HCT116 (cell line): Measurements from ENCODE around the gene TMEM178B. TPM values are rescaled to one million over a fixed set of nuclear protein-coding genes. Genes with fewer than 3 reads are reported as not detected.

Experiments
- ATAC-seq: fragments of 200-7000 bp; cut with Tn5 transposase; 2 replicates; pipeline ENCODE4 v1.9.1; 2020; ENCODE audit warnings: mild to moderate bottlenecking, moderate library complexity
- BruUV-seq: library from RNA; stranded (reverse); fragments of 400-500 nt; replicated peaks from 2 replicates; lab custom pipeline; 2021; lab: Mats Ljungman, UMichigan
- CTCF ChIA-PET: fragments of 300-600 bp; sonication (Branson Sonifier 250); formaldehyde crosslinking; loops from one replicate; lab custom pipeline; 2021; ENCODE audit warnings: antibody characterized with exemption; lab: Charles Lee
- POLR2A ChIA-PET: fragments of 300-600, 350-600 bp; sonication (Branson Sonifier 250); formaldehyde crosslinking; loops from one replicate; lab custom pipeline; 2021; ENCODE audit warnings: antibody characterized with exemption; lab: Charles Lee
- RAD21 ChIA-PET, 2 experiments: fragments of 300-600 bp; sonication (Branson Sonifier 250); formaldehyde crosslinking; loops; one replicate each; lab custom pipeline; 2023; ENCODE audit warnings: low total read pairs in 2 of 2; ENCODE audit not compliant: uncharacterized antibody in 2 of 2, unreplicated experiment in 2 of 2, low non-redundant PET in 1 of 2; lab: Charles Lee
- DNase-seq: peaks from one replicate; pipeline ENCODE4 v3.0.0-alpha.2; 2010; ENCODE audit warnings: low read depth, low spot score
- H2AFZ ChIP-seq: fragments of 200-600 bp; shearing (Covaris generic), sonication (generic); 2 replicates; pipeline ENCODE4 v1.6.1; 2017; ENCODE audit warnings: low read depth, mixed run types, mixed read lengths, antibody characterized with exemption, low read length; ENCODE audit not compliant: poor library complexity, severe bottlenecking
- H3K27ac ChIP-seq: 2 replicates; pipeline ENCODE4 v1.5.1; 2012; ENCODE audit warnings: low read depth, low read length
- H3K27me3 ChIP-seq: fragments of 200-600 bp; sonication (generic); 2 replicates; pipeline ENCODE4 v1.6.1; 2016; ENCODE audit warnings: mixed run types, low read length, mixed read lengths; ENCODE audit not compliant: insufficient read depth
- H3K36me3 ChIP-seq, 2 experiments: fragments of 200-500 bp in 1 of 2; fragments of 200-600 bp in 1 of 2; sonication (Bioruptor generic) in 1 of 2; sonication (generic) in 1 of 2; 2 replicates each; pipeline versions ENCODE4 v1.5.1 to v1.6.1; 2014 to 2016; ENCODE audit warnings: low read length in 2 of 2, inconsistent platforms in 1 of 2, mixed read lengths in 1 of 2, mixed run types in 1 of 2; ENCODE audit not compliant: insufficient read depth in 2 of 2, control insufficient read depth in 1 of 2
- H3K4me1 ChIP-seq, 2 experiments: fragments of 200-600 bp in 1 of 2; sonication (generic) in 1 of 2; 2 replicates each; pipeline versions ENCODE4 v1.5.1 to v1.6.1; 2012 to 2017; ENCODE audit warnings: low read length in 2 of 2, inconsistent platforms in 1 of 2, mild to moderate bottlenecking in 1 of 2, mixed read lengths in 1 of 2, mixed run types in 1 of 2, moderate library complexity in 1 of 2; ENCODE audit not compliant: insufficient read depth in 2 of 2, control insufficient read depth in 1 of 2
- H3K4me2 ChIP-seq: fragments of 200-600 bp; sonication (generic); 2 replicates; pipeline ENCODE4 v1.6.1; 2017; ENCODE audit warnings: mixed run types, low read length, mixed read lengths
- H3K4me3 ChIP-seq, 2 experiments: fragments of 200-600 bp in 1 of 2; sonication (generic) in 1 of 2; replicated peaks in 1 of 2; 2 replicates each; pipeline ENCODE4 v1.5.1; 2011 to 2016; ENCODE audit warnings: low read length in 2 of 2, control low read depth in 1 of 2, low read depth in 1 of 2, mild to moderate bottlenecking in 1 of 2, mixed read lengths in 1 of 2, mixed run types in 1 of 2
- H3K79me2 ChIP-seq: fragments of 200-600 bp; sonication (generic); 2 replicates; pipeline ENCODE4 v1.6.1; 2017; ENCODE audit warnings: mild to moderate bottlenecking, mixed run types, low read length, moderate library complexity, mixed read lengths; ENCODE audit not compliant: insufficient read depth
- H3K9ac ChIP-seq: fragments of 200-600 bp; sonication (generic); 2 replicates; pipeline ENCODE4 v1.6.1; 2016; ENCODE audit warnings: low read length, mixed read lengths
- H3K9me2 ChIP-seq: fragments of 200-600 bp; sonication (generic), shearing (Covaris generic); 2 replicates; pipeline ENCODE4 v1.6.1; 2017; ENCODE audit warnings: mixed run types, mild to moderate bottlenecking, moderate library complexity; ENCODE audit not compliant: insufficient read depth
- H3K9me3 ChIP-seq, 2 experiments: fragments of 200-500 bp in 1 of 2; fragments of 200-600 bp in 1 of 2; sonication (Bioruptor generic) in 1 of 2; sonication (generic) in 1 of 2; 2 replicates each; pipeline ENCODE4 v1.6.1; 2014 to 2017; ENCODE audit warnings: low read length in 2 of 2, mixed read lengths in 2 of 2, inconsistent platforms in 1 of 2, low read depth in 1 of 2, mild to moderate bottlenecking in 1 of 2, mixed run types in 1 of 2, moderate library complexity in 1 of 2; ENCODE audit not compliant: control insufficient read depth in 1 of 2, insufficient read depth in 1 of 2
- H4K20me1 ChIP-seq: fragments of 200-600 bp; sonication (generic), shearing (Covaris generic); 2 replicates; pipeline ENCODE4 v1.6.1; 2017; ENCODE audit warnings: mixed run types, mild to moderate bottlenecking, moderate library complexity; ENCODE audit not compliant: insufficient read depth
- ATF3 ChIP-seq: IDR thresholded peaks from 2 replicates; pipeline ENCODE4 v1.6.1; 2012
- CTCF ChIP-seq, 3 experiments: fragments of 200-600 bp in 1 of 3; sonication (generic) in 1 of 3; IDR thresholded peaks in 2 of 3; conservative IDR thresholded peaks in 1 of 3; 2 replicates each; pipeline ENCODE4 v1.5.1; 2012 to 2017; ENCODE audit warnings: low read depth in 2 of 3, low read length in 2 of 3, antibody characterized with exemption in 1 of 3, borderline replicate concordance in 1 of 3, control low read depth in 1 of 3, mild to moderate bottlenecking in 1 of 3, mixed read lengths in 1 of 3, mixed run types in 1 of 3, moderate library complexity in 1 of 3; ENCODE audit not compliant: insufficient read depth in 1 of 3
- EGR1 ChIP-seq: IDR thresholded peaks from 2 replicates; pipeline ENCODE4 v1.6.1; 2012; ENCODE audit warnings: low read depth
- ELF1 ChIP-seq: IDR thresholded peaks from 2 replicates; pipeline ENCODE4 v1.6.1; 2012; ENCODE audit warnings: low read depth, borderline replicate concordance
- EZH2phosphoT487 ChIP-seq: fragments of 200-600 bp; IDR thresholded peaks from 2 replicates; pipeline ENCODE4 v1.6.1; 2018; ENCODE audit warnings: antibody characterized with exemption, borderline replicate concordance
- FOSL1 ChIP-seq: IDR thresholded peaks from 2 replicates; pipeline ENCODE4 v1.6.1; 2012; ENCODE audit warnings: low read depth
- JUND ChIP-seq: IDR thresholded peaks from 2 replicates; pipeline ENCODE4 v1.6.1; 2012
- MAX ChIP-seq: IDR thresholded peaks from 2 replicates; pipeline ENCODE4 v1.6.1; 2012
- POLR2A ChIP-seq: IDR thresholded peaks from 2 replicates; pipeline ENCODE4 v1.7.0; 2011; ENCODE audit warnings: borderline replicate concordance; ENCODE audit not compliant: insufficient read depth, insufficient read length; ENCODE audit errors: extremely low read depth
- RAD21 ChIP-seq: IDR thresholded peaks from 2 replicates; pipeline ENCODE4 v1.6.1; 2012; ENCODE audit warnings: low read depth, mild to moderate bottlenecking
- SIN3A ChIP-seq: IDR thresholded peaks from 2 replicates; pipeline ENCODE4 v1.6.1; 2012; ENCODE audit warnings: low read depth
- SRF ChIP-seq: IDR thresholded peaks from 2 replicates; pipeline ENCODE4 v1.6.1; 2012; ENCODE audit warnings: low read depth
- TCF7L2 ChIP-seq: IDR thresholded peaks from 2 replicates; pipeline ENCODE4 v1.7.0; 2011; ENCODE audit warnings: borderline replicate concordance, inconsistent platforms; ENCODE audit not compliant: insufficient read depth, insufficient read length; ENCODE audit errors: extremely low read depth
- YY1 ChIP-seq: IDR thresholded peaks from 2 replicates; pipeline ENCODE4 v1.6.1; 2011; ENCODE audit warnings: low read length, low read depth, moderate library complexity, mild to moderate bottlenecking; ENCODE audit not compliant: insufficient replicate concordance; ENCODE audit errors: extremely low read depth
- ZBTB33 ChIP-seq: IDR thresholded peaks from 2 replicates; pipeline ENCODE4 v1.6.1; 2011; ENCODE audit warnings: mild to moderate bottlenecking, low read length, moderate library complexity; ENCODE audit not compliant: insufficient replicate concordance; ENCODE audit errors: extremely low read depth
- ZFX ChIP-seq: fragments of 450-650 bp; IDR thresholded peaks from 2 replicates; pipeline ENCODE4 v1.6.1; 2017
- intact Hi-C: fragments of 100-400 bp; cut with micrococcal nuclease; formaldehyde crosslinking; loops from 2 replicates; pipeline ENCODE4 v1.10.0; 2022
- total RNA-seq: library from RNA; stranded (reverse); gene quantifications from one replicate; pipeline ENCODE4 v1.2.1, GENCODE V29; 2021; ENCODE audit not compliant: unreplicated experiment

The TMEM178B gene
- total RNA-seq, 1 experiment from 2014 or later: 0.02 TPM

- ChIA-PET CTCF (no interaction called here), POLR2A (no interaction called here), RAD21 (no interaction called here)
- intact Hi-C loops: no loop called here
- no peak for TF ChIP-seq EGR1
- TF ChIP-seq SIN3A: no peak
- no peak for TF ChIP-seq POLR2A
- TF ChIP-seq ZFX: no peak
- no peak for TF ChIP-seq ELF1
- no peak for TF ChIP-seq YY1
- TF ChIP-seq TCF7L2: no peak
- no peak for TF ChIP-seq EZH2phosphoT487
- TF ChIP-seq ATF3: no peak
- no peaks in the 10 kb centered on the region for H3K9me3 ChIP-seq
- H4K20me1 ChIP-seq: no peaks in the 10 kb centered on the region
- peaks cover 26% of the 10 kb centered on the region for H3K27me3 ChIP-seq
- H3K4me1 ChIP-seq: no peaks in the 10 kb centered on the region
- H3K4me3 ChIP-seq: no peak overlapping the region
- BruUV-seq: no TSS peak
- no peak for ATAC-seq
- no peak for DNase-seq
- H3K79me2 ChIP-seq: no peaks in the 10 kb centered on the region
- H3K9ac ChIP-seq: no peak overlapping the region
- no peaks in the 10 kb centered on the region for H3K9me2 ChIP-seq
- H2AFZ ChIP-seq: no peak overlapping the region
- H3K36me3 ChIP-seq: no peaks in the 10 kb centered on the region
- H3K4me2 ChIP-seq: no peak overlapping the region
- H3K27ac ChIP-seq: no peak overlapping the region
Measured at GRCh38 chr7:141366091-141366621, 292.3 kb downstream of the TMEM178B start.

GRCh38 chr7:141369422-141369821 lies 295.6 kb downstream of the TMEM178B start:
- ChIA-PET POLR2A (no interaction called here), CTCF (no interaction called here), RAD21 (no interaction called here)
- no peaks in the 10 kb centered on the region for H3K9me2 ChIP-seq
- no peaks in the 10 kb centered on the region for H3K36me3 ChIP-seq
- ATAC-seq (no peak), DNase-seq (no peak)
- intact Hi-C loops: no loop called here
- H3K4me1 ChIP-seq: no peaks in the 10 kb centered on the region
- no peak overlapping the region for H3K27ac ChIP-seq
- no peak overlapping the region for H2AFZ ChIP-seq
- no peaks in the 10 kb centered on the region for H4K20me1 ChIP-seq
- no peaks in the 10 kb centered on the region for H3K9me3 ChIP-seq
- no peak overlapping the region for H3K4me3 ChIP-seq
- no peaks in the 10 kb centered on the region for H3K79me2 ChIP-seq
- peaks cover 40% of the 10 kb centered on the region for H3K27me3 ChIP-seq
- BruUV-seq: no TSS peak
- no peak overlapping the region for H3K4me2 ChIP-seq
- H3K9ac ChIP-seq: no peak overlapping the region
- TF ChIP-seq POLR2A (no peak), YY1 (no peak), ELF1 (no peak), MAX (no peak), EZH2phosphoT487 (no peak), TCF7L2 (no peak), JUND (no peak), SRF (no peak), FOSL1 (no peak), CTCF (IDR thresholded peaks at IDR 0.05 in 2 of 3, conservative IDR thresholded peaks at IDR 0.05 in 1 of 3; ENCODE audit: borderline replicate concordance in 1 of 3, insufficient read depth in 1 of 3, low read depth in 2 of 3, low read length in 2 of 3) (no peak), RAD21 (no peak), EGR1 (no peak), SIN3A (no peak), ZBTB33 (no peak)
